ENCODE data around the gene SMIM5. TPM values are rescaled to one million over a fixed set of nuclear protein-coding genes. Genes with fewer than 3 reads are reported as not detected.

Gene SMIM5
- polyA plus RNA-seq, 3 donors, result 6.6 to 9.2 (median 8.1) TPM

Other genes with a start within 250 kb of the SMIM5 start
- gene GRB2, start 227.8 kb upstream of the SMIM5 start, polyA plus RNA-seq (ENCODE audit: insufficient read length in 3 of 3), result 10 to 100 TPM; 87.7 to 96.9 (median 94.9) TPM
- 100 to 1,000 TPM; 103 to 117 (median 105) TPM for gene TMEM94, start 176.8 kb upstream of the SMIM5 start, polyA plus RNA-seq (ENCODE audit: insufficient read length in 3 of 3)
- gene CASKIN2, start 117.9 kb upstream of the SMIM5 start, polyA plus RNA-seq (ENCODE audit: insufficient read length in 3 of 3), result 10 to 100 TPM; 27.8 to 32.8 (median 32.7) TPM
- gene TSEN54, start 116.9 kb upstream of the SMIM5 start, polyA plus RNA-seq (ENCODE audit: insufficient read length in 3 of 3), result 10 to 100 TPM; 45.4 to 58.8 (median 55.8) TPM
- 100 to 1,000 TPM in 1 of 3 donors, 10 to 100 TPM in 2; 66.7 to 107 (median 99.7) TPM for gene LLGL2, start 107.7 kb upstream of the SMIM5 start, polyA plus RNA-seq (ENCODE audit: insufficient read length in 3 of 3)
- 100 to 1,000 TPM; 130 to 193 (median 175) TPM for gene MYO15B, start 45.6 kb upstream of the SMIM5 start, polyA plus RNA-seq (ENCODE audit: insufficient read length in 3 of 3)
- 10 to 100 TPM; 43.5 to 62.4 (median 55.2) TPM for gene RECQL5, start 33.7 kb downstream of the SMIM5 start, polyA plus RNA-seq (ENCODE audit: insufficient read length in 3 of 3)
- 100 to 1,000 TPM in 1 of 3 donors, 10 to 100 TPM in 2; 92.2 to 104 (median 98.5) TPM for gene SAP30BP, start 33.9 kb downstream of the SMIM5 start, polyA plus RNA-seq (ENCODE audit: insufficient read length in 3 of 3)
- gene ITGB4, start 88.0 kb downstream of the SMIM5 start, polyA plus RNA-seq (ENCODE audit: insufficient read length in 3 of 3), result 10 to 100 TPM; 12.5 to 17.1 (median 16.2) TPM
- gene GALK1, start 131.8 kb downstream of the SMIM5 start, polyA plus RNA-seq (ENCODE audit: insufficient read length in 3 of 3), result 10 to 100 TPM; 33.7 to 40.4 (median 38.3) TPM
- gene UNK, start 151.4 kb downstream of the SMIM5 start, polyA plus RNA-seq (ENCODE audit: insufficient read length in 3 of 3), result 10 to 100 TPM; 42.3 to 55.1 (median 46.7) TPM
- gene UNC13D, start 211.0 kb downstream of the SMIM5 start, polyA plus RNA-seq (ENCODE audit: insufficient read length in 3 of 3), result 1 to 10 TPM; 4.8 to 6.6 (median 6.3) TPM
- 10 to 100 TPM; 82.9 to 89.7 (median 88.1) TPM for gene WBP2, start 221.9 kb downstream of the SMIM5 start, polyA plus RNA-seq (ENCODE audit: insufficient read length in 3 of 3)
- gene TRIM47, start 245.1 kb downstream of the SMIM5 start, polyA plus RNA-seq (ENCODE audit: insufficient read length in 3 of 3), result 1 to 10 TPM; 7.5 to 9.5 (median 7.8) TPM

Data from renal pelvis (tissue), 3 donors.